ENCODE results near the gene CEP72.
"Not testable (repeated sequence)": the region's sequence is repeated elsewhere in the genome, so short reads cannot be mapped to it uniquely, and the experiment has no call there.

CEP72 gene

DNA sequence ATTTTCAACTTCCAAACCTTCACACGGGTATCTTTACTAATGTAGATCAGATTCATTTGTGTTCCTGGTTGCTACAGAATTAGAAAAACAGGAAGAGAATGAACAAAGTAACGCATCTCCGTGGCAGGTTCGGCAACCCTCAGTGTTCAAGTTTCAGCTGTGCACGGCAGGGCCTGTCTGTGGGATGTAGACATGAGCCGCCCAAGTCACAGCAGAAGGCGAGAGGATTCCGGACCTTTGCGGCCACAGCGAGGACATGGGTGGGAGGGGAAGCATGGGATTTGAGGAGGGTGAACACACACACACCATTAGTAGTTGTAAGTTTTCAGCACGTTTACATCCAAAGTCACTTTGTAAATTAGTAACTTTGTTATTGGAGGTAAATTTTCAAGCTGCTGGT lies 31.7 kb upstream of the CEP72 start:
- DNase-seq (ENCODE audit: low read depth in 4 of 4, low spot score in 1 of 4): no peak

GRCh38 chr5:581266-581665 lies 30.9 kb upstream of the CEP72 start:
- no peak for DNase-seq (ENCODE audit: low read depth in 4 of 4, low spot score in 1 of 4)

GRCh38 chr5:581941-582340 lies 30.2 kb upstream of the CEP72 start:
- no peak for DNase-seq (ENCODE audit: low read depth in 4 of 4, low spot score in 1 of 4)

DNA sequence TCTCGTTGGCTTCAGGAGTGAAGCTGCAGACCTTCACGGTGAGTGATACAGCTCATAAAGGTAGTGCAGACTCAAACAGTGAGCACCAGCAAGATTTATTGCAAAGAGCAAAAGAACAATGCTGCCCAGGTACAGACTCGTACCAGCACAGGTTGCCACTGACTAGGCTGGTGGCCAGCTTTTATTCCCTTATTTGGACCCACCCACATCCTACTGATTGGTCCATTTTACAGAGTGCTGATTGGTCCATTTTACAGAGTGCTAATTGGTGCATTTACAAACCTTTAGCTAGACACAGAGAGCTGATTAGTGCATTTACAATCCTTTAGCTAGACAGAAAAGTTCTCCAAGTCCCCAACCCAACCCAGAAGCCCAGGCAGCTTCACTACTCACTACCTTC lies 29.7 kb upstream of the CEP72 start:
- not testable (repeated sequence) for DNase-seq (ENCODE audit: low read depth in 4 of 4, low spot score in 1 of 4)

DNA sequence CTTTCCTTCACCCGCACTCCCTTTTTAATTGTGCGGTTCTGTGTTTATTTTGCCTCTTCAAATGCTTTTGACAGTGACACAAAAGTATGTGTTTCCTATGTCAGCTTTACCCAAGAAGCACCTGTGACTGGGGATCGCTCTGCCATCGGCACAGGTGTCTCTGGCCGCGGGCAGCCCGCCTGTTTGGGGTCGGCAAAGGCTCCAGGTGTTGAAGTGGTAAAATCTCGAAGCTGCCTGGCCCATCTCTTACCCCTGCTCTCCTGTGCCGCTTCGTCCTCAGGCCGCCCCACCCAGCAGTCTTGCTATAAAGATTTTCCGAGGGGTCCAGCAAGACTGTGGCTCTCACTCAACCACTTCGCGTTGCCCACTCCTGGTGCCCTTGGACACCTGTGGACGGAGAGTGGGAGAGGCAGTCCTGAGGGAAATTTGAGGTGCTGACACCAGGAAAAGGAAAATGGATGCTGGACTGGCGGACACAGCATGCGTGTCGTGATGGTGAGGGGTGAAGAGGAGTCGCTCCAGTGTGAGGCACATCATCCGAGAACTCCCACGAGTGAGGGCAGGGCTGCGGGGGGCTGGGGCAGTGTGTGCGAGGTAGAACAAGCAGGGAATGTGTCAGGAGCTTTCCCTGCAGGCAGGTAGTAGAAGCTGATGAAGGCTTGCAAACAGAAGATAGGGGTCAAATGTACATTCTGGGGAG lies 29.1 kb upstream of the CEP72 start:
- DNase-seq (ENCODE audit: low read depth in 4 of 4, low spot score in 1 of 4): no peak

GRCh38 chr5:583645-584044 lies 28.5 kb upstream of the CEP72 start:
- DNase-seq (ENCODE audit: low read depth in 4 of 4, low spot score in 1 of 4): no peak

GRCh38 chr5:584216-584615 lies 27.9 kb upstream of the CEP72 start:
- DNase-seq (ENCODE audit: low read depth in 4 of 4, low spot score in 1 of 4): no peak

DNA sequence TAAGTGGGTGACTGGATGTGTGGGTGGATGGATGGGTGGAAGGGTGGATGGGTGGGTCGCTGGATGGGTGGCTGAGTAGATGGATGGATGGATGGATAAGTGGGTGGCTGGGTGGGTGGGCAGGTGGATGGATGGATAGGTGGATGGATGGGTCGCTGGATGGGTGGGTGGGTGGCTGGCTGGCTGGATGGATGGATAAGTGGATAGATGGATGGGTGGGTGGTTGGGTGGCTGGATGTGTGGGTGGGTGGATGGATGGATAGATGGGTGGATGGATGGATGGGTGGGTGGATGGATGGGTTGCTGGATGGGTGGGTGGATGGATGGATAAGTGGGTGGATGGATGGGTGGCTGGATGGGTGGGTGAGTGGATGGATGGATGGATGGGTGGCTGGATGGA lies 27.3 kb upstream of the CEP72 start:
- no peak for DNase-seq (ENCODE audit: low read depth in 4 of 4, low spot score in 1 of 4)

DNA sequence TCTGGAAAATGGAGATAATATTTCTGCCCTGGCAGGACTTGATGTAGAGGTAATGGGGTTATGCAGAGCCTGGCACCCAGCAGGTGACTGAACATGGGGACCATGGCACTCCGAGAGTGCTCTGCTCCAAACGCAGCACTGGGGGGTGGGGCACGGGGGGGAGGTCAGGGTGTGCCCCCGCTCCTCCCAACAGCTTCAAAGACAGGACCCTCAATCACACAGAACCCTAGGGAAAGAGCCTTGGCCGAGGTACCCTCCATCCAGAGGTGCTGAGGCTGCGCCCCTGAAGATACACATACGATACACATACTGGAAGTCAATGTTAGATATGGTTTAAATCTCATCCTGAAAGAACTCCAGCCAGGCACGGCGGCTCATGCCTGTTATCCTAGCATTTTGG lies 26.6 kb upstream of the CEP72 start:
- DNase-seq (ENCODE audit: low read depth in 4 of 4, low spot score in 1 of 4): no peak

GRCh38 chr5:585962-586628 lies 26.0 kb upstream of the CEP72 start:
- no peak for DNase-seq (ENCODE audit: low read depth in 4 of 4, low spot score in 1 of 4)

- DNase-seq (ENCODE audit: low read depth in 4 of 4, low spot score in 1 of 4): no peak
Measured at GRCh38 chr5:586751-587285, 25.3 kb upstream of the CEP72 start.

GRCh38 chr5:587403-587802 lies 24.7 kb upstream of the CEP72 start:
- DNase-seq (ENCODE audit: low read depth in 4 of 4, low spot score in 1 of 4): no peak

DNA sequence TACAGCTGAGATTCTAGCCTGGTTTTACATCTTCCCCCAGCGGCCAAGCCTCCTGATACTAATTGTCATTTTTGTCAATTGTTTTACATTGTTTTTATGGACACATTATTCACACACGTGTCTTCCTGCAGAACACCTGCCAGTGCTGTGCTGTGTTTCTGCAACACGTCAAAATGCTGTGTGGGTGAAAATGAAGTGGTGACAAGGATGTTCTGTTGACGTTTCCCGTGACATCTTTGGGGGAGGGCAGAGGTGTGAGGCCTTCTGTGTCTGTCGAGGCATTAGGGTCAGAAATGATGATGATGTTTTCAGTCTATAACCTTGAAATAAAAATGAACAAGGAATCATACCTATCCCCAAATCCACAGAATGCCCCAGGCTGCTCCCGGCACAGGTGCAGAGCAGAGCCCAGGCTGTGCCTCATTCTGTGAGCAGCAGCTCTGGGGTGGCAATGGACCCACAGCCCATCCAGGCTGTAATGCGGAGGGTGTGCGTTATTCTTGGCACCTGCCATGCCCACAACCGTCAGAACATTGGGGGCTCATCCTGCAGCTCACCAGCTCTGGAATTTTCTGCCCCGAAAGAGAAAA lies 23.6 kb upstream of the CEP72 start:
- DNase-seq (ENCODE audit: low read depth in 4 of 4, low spot score in 1 of 4): no peak

- no peak for DNase-seq (ENCODE audit: low read depth in 4 of 4, low spot score in 1 of 4)
Measured at GRCh38 chr5:589173-589572, 23.0 kb upstream of the CEP72 start.

- no peak for DNase-seq (ENCODE audit: low read depth in 4 of 4, low spot score in 1 of 4)
Measured at GRCh38 chr5:589588-589987, 22.6 kb upstream of the CEP72 start.

DNA sequence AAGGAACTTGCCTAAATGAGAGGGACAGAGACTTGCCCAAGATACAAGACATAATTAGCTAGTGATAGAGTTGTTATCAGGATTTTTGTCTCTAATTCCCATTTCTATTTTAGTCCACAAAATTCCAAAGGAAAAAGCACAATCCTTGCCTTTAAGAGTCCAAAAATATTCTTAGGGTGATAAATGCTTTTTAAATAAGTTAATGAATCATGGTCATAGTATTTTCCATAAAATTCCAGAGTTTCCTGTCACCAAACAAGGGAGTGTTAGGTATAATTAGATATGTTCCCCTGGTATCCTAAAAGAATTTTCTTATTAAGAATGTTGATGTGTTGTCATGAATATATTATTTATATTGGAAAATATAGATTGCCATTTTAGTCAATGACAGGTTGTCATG lies 21.8 kb upstream of the CEP72 start:
- no peak for DNase-seq (ENCODE audit: low read depth in 4 of 4, low spot score in 1 of 4)

- no peak for DNase-seq (ENCODE audit: low read depth in 4 of 4, low spot score in 1 of 4)
Measured at GRCh38 chr5:591746-592145, 20.4 kb upstream of the CEP72 start.

- no peak for DNase-seq (ENCODE audit: low read depth in 4 of 4, low spot score in 1 of 4)
Measured at GRCh38 chr5:592158-592557, 20.0 kb upstream of the CEP72 start.

- DNase-seq (ENCODE audit: low read depth in 4 of 4, low spot score in 1 of 4): no peak
Measured at GRCh38 chr5:593511-593910, 18.6 kb upstream of the CEP72 start.

- DNase-seq (ENCODE audit: low read depth in 4 of 4, low spot score in 1 of 4): no peak
Measured at GRCh38 chr5:594226-594860, 17.8 kb upstream of the CEP72 start.

- no peak for DNase-seq (ENCODE audit: low read depth in 4 of 4, low spot score in 1 of 4)
Measured at GRCh38 chr5:595285-595875, 16.8 kb upstream of the CEP72 start.

All from stimulated activated CD4-positive, alpha-beta T cell treated with anti-CD3 and anti-CD28 coated beads, Interleukin-1b, Interleukin-23, amount 100 ng/mL, for 24 hours (primary cell).